Measurements from ENCODE around the gene MTAP. TPM values are rescaled to one million over a fixed set of nuclear protein-coding genes. Genes with fewer than 3 reads are reported as not detected.
A peak's percentile ranks its signal among the peaks of the same experiment; 100 is the strongest.

The MTAP gene
- total RNA-seq, 1 donor from 2014 or later = 42.5 TPM

- Mint-ChIP-seq H3K27ac (ENCODE audit: unreplicated experiment) (no peak overlapping the region), H3K27me3 (ENCODE audit: unreplicated experiment) (peaks cover 92% of the 10 kb centered on the region), H3K4me3 (ENCODE audit: unreplicated experiment) (peak overlapping the region; percentile 75), H3K36me3 (ENCODE audit: unreplicated experiment) (peaks cover 12% of the 10 kb centered on the region), H3K4me1 (ENCODE audit: unreplicated experiment) (peaks cover 21% of the 10 kb centered on the region), H3K9me3 (ENCODE audit: unreplicated experiment) (peaks cover 3% of the 10 kb centered on the region)
- DNase-seq (ENCODE audit: extremely low spot score, unreplicated experiment) = no peak
- TF ChIP-seq CTCF (IDR thresholded peaks at IDR 0.05) = no peak
These were observed 171.9 kb downstream of the MTAP start for GRCh38 chr9:21974343-21974721.

- TF ChIP-seq CTCF (IDR thresholded peaks at IDR 0.05) = no peak
- Mint-ChIP-seq H3K36me3 (ENCODE audit: unreplicated experiment) (peaks cover 11% of the 10 kb centered on the region), H3K9me3 (ENCODE audit: unreplicated experiment) (peaks cover 3% of the 10 kb centered on the region), H3K27me3 (ENCODE audit: unreplicated experiment) (peaks cover 92% of the 10 kb centered on the region), H3K4me3 (ENCODE audit: unreplicated experiment) (peak overlapping the region; percentile 75), H3K27ac (ENCODE audit: unreplicated experiment) (no peak overlapping the region), H3K4me1 (ENCODE audit: unreplicated experiment) (peaks cover 21% of the 10 kb centered on the region)
- peak; percentile 86 for DNase-seq (ENCODE audit: extremely low spot score, unreplicated experiment)
These were observed 172.4 kb downstream of the MTAP start for GRCh38 chr9:21974722-21975409.

GRCh38 chr9:21976334-21976875 lies 174.0 kb downstream of the MTAP start:
- H3K27ac Mint-ChIP-seq (ENCODE audit: unreplicated experiment) = no peak overlapping the region
- TF ChIP-seq CTCF (IDR thresholded peaks at IDR 0.05) = no peak
- no peak overlapping the region for H3K4me3 Mint-ChIP-seq (ENCODE audit: unreplicated experiment)
- peaks cover 15% of the 10 kb centered on the region for H3K4me1 Mint-ChIP-seq (ENCODE audit: unreplicated experiment)
- H3K27me3 Mint-ChIP-seq (ENCODE audit: unreplicated experiment) = peaks cover 90% of the 10 kb centered on the region
- H3K9me3 Mint-ChIP-seq (ENCODE audit: unreplicated experiment) = peaks cover 3% of the 10 kb centered on the region
- DNase-seq (ENCODE audit: extremely low spot score, unreplicated experiment) = no peak
- peaks cover 5% of the 10 kb centered on the region for H3K36me3 Mint-ChIP-seq (ENCODE audit: unreplicated experiment)

- Mint-ChIP-seq H3K9me3 (ENCODE audit: unreplicated experiment) (peaks cover 3% of the 10 kb centered on the region), H3K27ac (ENCODE audit: unreplicated experiment) (no peak overlapping the region), H3K4me3 (ENCODE audit: unreplicated experiment) (no peak overlapping the region), H3K4me1 (ENCODE audit: unreplicated experiment) (peaks cover 8% of the 10 kb centered on the region), H3K27me3 (ENCODE audit: unreplicated experiment) (peaks cover 73% of the 10 kb centered on the region), H3K36me3 (ENCODE audit: unreplicated experiment) (no peaks in the 10 kb centered on the region)
- no peak for TF ChIP-seq CTCF (IDR thresholded peaks at IDR 0.05)
- no peak for DNase-seq (ENCODE audit: extremely low spot score, unreplicated experiment)
These were observed 180.0 kb downstream of the MTAP start for GRCh38 chr9:21982391-21982790.

GRCh38 chr9:21982861-21983560 lies 180.6 kb downstream of the MTAP start:
- H3K4me3 Mint-ChIP-seq (ENCODE audit: unreplicated experiment) = no peak overlapping the region
- peaks cover 11% of the 10 kb centered on the region for H3K4me1 Mint-ChIP-seq (ENCODE audit: unreplicated experiment)
- TF ChIP-seq CTCF (IDR thresholded peaks at IDR 0.05) = no peak
- no peak overlapping the region for H3K27ac Mint-ChIP-seq (ENCODE audit: unreplicated experiment)
- DNase-seq (ENCODE audit: extremely low spot score, unreplicated experiment) = no peak
- no peaks in the 10 kb centered on the region for H3K9me3 Mint-ChIP-seq (ENCODE audit: unreplicated experiment)
- peaks cover 67% of the 10 kb centered on the region for H3K27me3 Mint-ChIP-seq (ENCODE audit: unreplicated experiment)
- no peaks in the 10 kb centered on the region for H3K36me3 Mint-ChIP-seq (ENCODE audit: unreplicated experiment)
